T-helper 2 cell treated with Interferon-gamma antibody and Interleukin-4, amounts not matched to agents 5 μg/mL and 100 μg/mL, for 36 hours (primary cell): ENCODE measurements around the gene PGAP3.
A peak's percentile ranks its signal among the peaks of the same experiment; 100 is the strongest.

Experiments used
- DNase-seq: peaks from one replicate; pipeline ENCODE4 v3.0.0; 2021; ENCODE audit warnings: low spot score
- H3K27ac Mint-ChIP-seq: one replicate; pipeline ENCODE4 v1.8.0; 2021; ENCODE audit warnings: mild to moderate bottlenecking, mixed read lengths
- H3K27me3 Mint-ChIP-seq: one replicate; pipeline ENCODE4 v1.8.0; 2021; ENCODE audit warnings: low read depth, mixed read lengths
- H3K36me3 Mint-ChIP-seq: one replicate; pipeline ENCODE4 v1.8.0; 2021; ENCODE audit warnings: low read depth, mixed read lengths
- H3K4me1 Mint-ChIP-seq: one replicate; pipeline ENCODE4 v1.8.0; 2021; ENCODE audit warnings: low read depth, mixed read lengths
- H3K4me3 Mint-ChIP-seq: one replicate; pipeline ENCODE4 v1.8.0; 2022; ENCODE audit warnings: mild to moderate bottlenecking, moderate library complexity, mixed read lengths
- H3K9me3 Mint-ChIP-seq: one replicate; pipeline ENCODE4 v1.8.0; 2021; ENCODE audit warnings: mixed read lengths

PGAP3 gene

GRCh38 chr17:39655105-39655504 is 32.8 kb downstream of the PGAP3 start:
- H3K27ac Mint-ChIP-seq: no peak overlapping the region

GRCh38 chr17:39653662-39654331 is 34.1 kb downstream of the PGAP3 start:
- Mint-ChIP-seq H3K4me1 (peaks cover 8% of the 10 kb centered on the region), H3K27ac (peak overlapping the region; percentile 29), H3K27me3 (no peaks in the 10 kb centered on the region), H3K9me3 (no peaks in the 10 kb centered on the region), H3K4me3 (no peak overlapping the region), H3K36me3 (peaks cover 11% of the 10 kb centered on the region)
- DNase-seq: peak; percentile 59

More at GRCh38 chr17:39655105-39655504, 32.8 kb downstream of the PGAP3 start:
- Mint-ChIP-seq H3K27me3 (no peaks in the 10 kb centered on the region), H3K9me3 (no peaks in the 10 kb centered on the region), H3K4me3 (no peak overlapping the region), H3K36me3 (peaks cover 11% of the 10 kb centered on the region), H3K4me1 (peaks cover 8% of the 10 kb centered on the region)
- no peak for DNase-seq

GRCh38 chr17:39653316-39653661 is 34.6 kb downstream of the PGAP3 start:
- Mint-ChIP-seq H3K4me3 (no peak overlapping the region), H3K36me3 (peaks cover 11% of the 10 kb centered on the region), H3K27me3 (no peaks in the 10 kb centered on the region), H3K27ac (no peak overlapping the region), H3K9me3 (no peaks in the 10 kb centered on the region), H3K4me1 (peaks cover 8% of the 10 kb centered on the region)
- DNase-seq: no peak

- Mint-ChIP-seq H3K27me3 (no peaks in the 10 kb centered on the region), H3K27ac (no peak overlapping the region)
- no peak for DNase-seq
These were observed 35.1 kb downstream of the PGAP3 start for GRCh38 chr17:39652587-39653315.

GRCh38 chr17:39651923-39652586 is 35.8 kb downstream of the PGAP3 start:
- H3K36me3 Mint-ChIP-seq: peaks cover 7% of the 10 kb centered on the region
- H3K4me1 Mint-ChIP-seq: peaks cover 8% of the 10 kb centered on the region
- no peak for DNase-seq
- H3K27me3 Mint-ChIP-seq: no peaks in the 10 kb centered on the region
- H3K4me3 Mint-ChIP-seq: no peak overlapping the region
- H3K27ac Mint-ChIP-seq: no peak overlapping the region
- no peaks in the 10 kb centered on the region for H3K9me3 Mint-ChIP-seq

More at GRCh38 chr17:39652587-39653315, 35.1 kb downstream of the PGAP3 start:
- H3K4me3 Mint-ChIP-seq: no peak overlapping the region
- H3K36me3 Mint-ChIP-seq: peaks cover 9% of the 10 kb centered on the region
- H3K9me3 Mint-ChIP-seq: no peaks in the 10 kb centered on the region
- peaks cover 8% of the 10 kb centered on the region for H3K4me1 Mint-ChIP-seq

- Mint-ChIP-seq H3K27me3 (no peaks in the 10 kb centered on the region), H3K36me3 (peaks cover 5% of the 10 kb centered on the region), H3K27ac (peak overlapping the region; percentile 11), H3K9me3 (no peaks in the 10 kb centered on the region), H3K4me1 (peaks cover 9% of the 10 kb centered on the region), H3K4me3 (no peak overlapping the region)
- DNase-seq: no peak
These were observed 37.7 kb downstream of the PGAP3 start for GRCh38 chr17:39650121-39650579.

- no peaks in the 10 kb centered on the region for H3K27me3 Mint-ChIP-seq
- no peak for DNase-seq
- no peaks in the 10 kb centered on the region for H3K9me3 Mint-ChIP-seq
- H3K36me3 Mint-ChIP-seq: peaks cover 3% of the 10 kb centered on the region
- H3K4me3 Mint-ChIP-seq: no peak overlapping the region
- peaks cover 9% of the 10 kb centered on the region for H3K4me1 Mint-ChIP-seq
- no peak overlapping the region for H3K27ac Mint-ChIP-seq
These were observed 39.1 kb downstream of the PGAP3 start for GRCh38 chr17:39648616-39649366.

GRCh38 chr17:39647256-39647655 is 40.6 kb downstream of the PGAP3 start:
- no peaks in the 10 kb centered on the region for H3K27me3 Mint-ChIP-seq
- H3K4me1 Mint-ChIP-seq: peaks cover 17% of the 10 kb centered on the region
- no peak for DNase-seq
- no peak overlapping the region for H3K27ac Mint-ChIP-seq
- no peaks in the 10 kb centered on the region for H3K9me3 Mint-ChIP-seq
- no peaks in the 10 kb centered on the region for H3K36me3 Mint-ChIP-seq
- no peak overlapping the region for H3K4me3 Mint-ChIP-seq

GRCh38 chr17:39643271-39643670 is 44.6 kb downstream of the PGAP3 start:
- H3K27ac Mint-ChIP-seq: no peak overlapping the region
- H3K36me3 Mint-ChIP-seq: no peaks in the 10 kb centered on the region
- H3K4me3 Mint-ChIP-seq: no peak overlapping the region
- H3K4me1 Mint-ChIP-seq: peaks cover 34% of the 10 kb centered on the region
- H3K9me3 Mint-ChIP-seq: no peaks in the 10 kb centered on the region
- DNase-seq: no peak
- H3K27me3 Mint-ChIP-seq: no peaks in the 10 kb centered on the region

GRCh38 chr17:39642291-39643074 is 45.4 kb downstream of the PGAP3 start:
- no peak overlapping the region for H3K27ac Mint-ChIP-seq
- peaks cover 42% of the 10 kb centered on the region for H3K4me1 Mint-ChIP-seq
- H3K27me3 Mint-ChIP-seq: no peaks in the 10 kb centered on the region
- no peak for DNase-seq
- H3K36me3 Mint-ChIP-seq: peaks cover 5% of the 10 kb centered on the region
- no peak overlapping the region for H3K4me3 Mint-ChIP-seq
- no peaks in the 10 kb centered on the region for H3K9me3 Mint-ChIP-seq

GRCh38 chr17:39641883-39642282 is 46.0 kb downstream of the PGAP3 start:
- no peak overlapping the region for H3K4me3 Mint-ChIP-seq
- H3K27me3 Mint-ChIP-seq: no peaks in the 10 kb centered on the region
- peaks cover 42% of the 10 kb centered on the region for H3K4me1 Mint-ChIP-seq
- no peak overlapping the region for H3K27ac Mint-ChIP-seq
- peaks cover 5% of the 10 kb centered on the region for H3K36me3 Mint-ChIP-seq
- H3K9me3 Mint-ChIP-seq: no peaks in the 10 kb centered on the region
- no peak for DNase-seq

- H3K4me3 Mint-ChIP-seq: no peak overlapping the region
- peaks cover 5% of the 10 kb centered on the region for H3K36me3 Mint-ChIP-seq
- H3K9me3 Mint-ChIP-seq: no peaks in the 10 kb centered on the region
- peaks cover 46% of the 10 kb centered on the region for H3K4me1 Mint-ChIP-seq
- no peak overlapping the region for H3K27ac Mint-ChIP-seq
- no peaks in the 10 kb centered on the region for H3K27me3 Mint-ChIP-seq
- no peak for DNase-seq
These were observed 46.8 kb downstream of the PGAP3 start for GRCh38 chr17:39641097-39641496.

- H3K4me3 Mint-ChIP-seq: no peak overlapping the region
- H3K4me1 Mint-ChIP-seq: peaks cover 48% of the 10 kb centered on the region
- H3K27ac Mint-ChIP-seq: no peak overlapping the region
- H3K36me3 Mint-ChIP-seq: peaks cover 5% of the 10 kb centered on the region
- no peaks in the 10 kb centered on the region for H3K27me3 Mint-ChIP-seq
- no peak for DNase-seq
- no peaks in the 10 kb centered on the region for H3K9me3 Mint-ChIP-seq
These were observed 47.2 kb downstream of the PGAP3 start for GRCh38 chr17:39640591-39641031.
